ENCODE measurements around the gene EIF4B. TPM values are rescaled to one million over a fixed set of nuclear protein-coding genes. Genes with fewer than 3 reads are reported as not detected.

EIF4B gene
- polyA plus RNA-seq, 1 of the 3 experiments (the other 2 are of a cell fraction), result 267 TPM

GRCh38 chr12:52964556-52965336 is 41.5 kb upstream of the EIF4B start (continued):
- TF ChIP-seq, protein P1, sequence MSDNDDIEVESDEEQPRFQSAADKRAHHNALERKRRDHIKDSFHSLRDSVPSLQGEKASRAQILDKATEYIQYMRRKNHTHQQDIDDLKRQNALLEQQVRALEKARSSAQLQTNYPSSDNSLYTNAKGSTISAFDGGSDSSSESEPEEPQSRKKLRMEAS (IDR thresholded peaks at IDR 0.05; ENCODE audit: low read depth), result no peak
- no peak for TF ChIP-seq RFX5 (IDR thresholded peaks at IDR 0.05; ENCODE audit: low read length)
- TF ChIP-seq SIN3A (IDR thresholded peaks at IDR 0.05; ENCODE audit: borderline replicate concordance, low read depth, low read length), result no peak

- H3K4me3 ChIP-seq (ENCODE audit: low read depth in 2 of 2, low read length in 1 of 2), result no peak overlapping the region
These were observed 40.9 kb upstream of the EIF4B start for GRCh38 chr12:52965337-52965731.

More at GRCh38 chr12:52965337-52965731, 40.9 kb upstream of the EIF4B start:
- DNase-seq, result peak; percentile 47
- Histone ChIP-seq H4K20me1 (ENCODE audit: insufficient read depth) (no peaks in the 10 kb centered on the region), H3K9me2 (no peaks in the 10 kb centered on the region), H3K79me2 (ENCODE audit: insufficient read depth) (no peaks in the 10 kb centered on the region), H3K4me2 (no peak overlapping the region), H3K4me1 (ENCODE audit: control insufficient read depth in 1 of 2, insufficient read depth in 2 of 2, low read depth in 1 of 2, low read length in 1 of 2) (no peaks in the 10 kb centered on the region), H3K27me3 (ENCODE audit: insufficient read depth) (no peaks in the 10 kb centered on the region), H3K36me3 (replicated peaks in 1 of 2; ENCODE audit: control insufficient read depth in 1 of 2, insufficient read depth in 2 of 2, low read length in 1 of 2) (no peaks in the 10 kb centered on the region), H2AFZ (ENCODE audit: low read depth) (peak overlapping the region; percentile 35; the same call in 1 of the 2 replicates), H3K9ac (no peak overlapping the region), H3K27ac (ENCODE audit: low read depth in 2 of 2, low read length in 1 of 2) (no peak overlapping the region), H3K9me3 (no peaks in the 10 kb centered on the region), H3F3A (replicated peaks; ENCODE audit: insufficient read depth) (no peaks in the 10 kb centered on the region)
- TF ChIP-seq, protein P2, sequence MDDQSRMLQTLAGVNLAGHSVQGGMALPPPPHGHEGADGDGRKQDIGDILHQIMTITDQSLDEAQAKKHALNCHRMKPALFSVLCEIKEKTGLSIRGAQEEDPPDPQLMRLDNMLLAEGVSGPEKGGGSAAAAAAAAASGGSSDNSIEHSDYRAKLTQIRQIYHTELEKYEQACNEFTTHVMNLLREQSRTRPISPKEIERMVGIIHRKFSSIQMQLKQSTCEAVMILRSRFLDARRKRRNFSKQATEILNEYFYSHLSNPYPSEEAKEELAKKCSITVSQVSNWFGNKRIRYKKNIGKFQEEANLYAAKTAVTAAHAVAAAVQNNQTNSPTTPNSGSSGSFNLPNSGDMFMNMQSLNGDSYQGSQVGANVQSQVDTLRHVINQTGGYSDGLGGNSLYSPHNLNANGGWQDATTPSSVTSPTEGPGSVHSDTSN (IDR thresholded peaks at IDR 0.05), result no peak
- TF ChIP-seq GATA2 (CRISPR knock-in tag; IDR thresholded peaks at IDR 0.05) (no peak), ZBTB33 (IDR thresholded peaks at IDR 0.05; ENCODE audit: borderline replicate concordance, low read depth) (no peak), NFIC (IDR thresholded peaks at IDR 0.05; ENCODE audit: borderline replicate concordance) (no peak), FOXM1 (IDR thresholded peaks at IDR 0.05; ENCODE audit: low read depth) (no peak), SMC3 (IDR thresholded peaks at IDR 0.05; ENCODE audit: low read depth, low read length) (no peak), MEF2A (IDR thresholded peaks at IDR 0.05; ENCODE audit: borderline replicate concordance, low read depth) (no peak), EZH2phosphoT487 (IDR thresholded peaks at IDR 0.05; ENCODE audit: borderline replicate concordance, low read depth) (no peak), GABPA (IDR thresholded peaks at IDR 0.05; ENCODE audit: low read depth) (no peak), SIN3A (IDR thresholded peaks at IDR 0.05; ENCODE audit: borderline replicate concordance, low read depth, low read length) (no peak), TCF12 (IDR thresholded peaks at IDR 0.05) (no peak), RCOR1 (IDR thresholded peaks at IDR 0.05; ENCODE audit: low read length) (no peak), CHD2 (IDR thresholded peaks at IDR 0.05; ENCODE audit: low read length, partially characterized antibody) (no peak), RXRA (IDR thresholded peaks at IDR 0.05; ENCODE audit: borderline replicate concordance, low read depth) (no peak)
- TF ChIP-seq, protein P1 (IDR thresholded peaks at IDR 0.05; ENCODE audit: low read depth), result no peak
- TF ChIP-seq, protein P3, sequence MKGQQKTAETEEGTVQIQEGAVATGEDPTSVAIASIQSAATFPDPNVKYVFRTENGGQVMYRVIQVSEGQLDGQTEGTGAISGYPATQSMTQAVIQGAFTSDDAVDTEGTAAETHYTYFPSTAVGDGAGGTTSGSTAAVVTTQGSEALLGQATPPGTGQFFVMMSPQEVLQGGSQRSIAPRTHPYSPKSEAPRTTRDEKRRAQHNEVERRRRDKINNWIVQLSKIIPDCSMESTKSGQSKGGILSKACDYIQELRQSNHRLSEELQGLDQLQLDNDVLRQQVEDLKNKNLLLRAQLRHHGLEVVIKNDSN (IDR thresholded peaks at IDR 0.05; ENCODE audit: borderline replicate concordance, low read depth), result no peak
- TF ChIP-seq, protein P4, sequence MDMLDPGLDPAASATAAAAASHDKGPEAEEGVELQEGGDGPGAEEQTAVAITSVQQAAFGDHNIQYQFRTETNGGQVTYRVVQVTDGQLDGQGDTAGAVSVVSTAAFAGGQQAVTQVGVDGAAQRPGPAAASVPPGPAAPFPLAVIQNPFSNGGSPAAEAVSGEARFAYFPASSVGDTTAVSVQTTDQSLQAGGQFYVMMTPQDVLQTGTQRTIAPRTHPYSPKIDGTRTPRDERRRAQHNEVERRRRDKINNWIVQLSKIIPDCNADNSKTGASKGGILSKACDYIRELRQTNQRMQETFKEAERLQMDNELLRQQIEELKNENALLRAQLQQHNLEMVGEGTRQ (IDR thresholded peaks at IDR 0.05; ENCODE audit: borderline replicate concordance, low read depth, low read length), result no peak
- WGBS (ENCODE audit: low lambda C conversion rate), result 55% methylated on average over 10 of the region's 28 CpGs
- POLR2A ChIA-PET, result interaction anchor here (0.6 kb wide), 1 partner anchor 24 kb away, joined by 3 read pairs; no protein-coding TSS in a partner anchor
- CTCF ChIA-PET, result interaction anchor here (0.5 to 4.2 kb wide), 5 partner anchors 14 to 85 kb away, joined by 3 to 31 read pairs (median 3); no protein-coding TSS in a partner anchor
